ENCODE results near the gene LHX2.

GRCh38 chr9:123996731-123997421 lies 14.7 kb upstream of the LHX2 start:
- TF ChIP-seq SAFB2 (CRISPR knock-in tag; IDR thresholded peaks at IDR 0.05; ENCODE audit: borderline replicate concordance, low read depth) (no peak), DR1 (CRISPR knock-in tag; IDR thresholded peaks at IDR 0.05) (no peak), POLR2A (IDR thresholded peaks at IDR 0.05; ENCODE audit: insufficient read depth in 1 of 2, low read depth in 2 of 2, low read length in 2 of 2) (no peak), FIP1L1 (IDR thresholded peaks at IDR 0.05; ENCODE audit: borderline replicate concordance, insufficient read depth, low read depth, low read length) (no peak), KLF15 (CRISPR knock-in tag; IDR thresholded peaks at IDR 0.05; ENCODE audit: borderline replicate concordance) (no peak), ZNF678 (CRISPR knock-in tag; IDR thresholded peaks at IDR 0.05) (no peak), FOXA1 (IDR thresholded peaks at IDR 0.05) (no peak), FOXA1 (CRISPR knock-in tag; IDR thresholded peaks at IDR 0.05) (no peak), TFE3 (CRISPR knock-in tag; IDR thresholded peaks at IDR 0.05) (no peak), NPAS2 (CRISPR knock-in tag; IDR thresholded peaks at IDR 0.05; ENCODE audit: borderline replicate concordance) (no peak), ZNF710 (CRISPR knock-in tag; IDR thresholded peaks at IDR 0.05; ENCODE audit: borderline replicate concordance) (0 out of 2 replicates have a peak, but pooled peaks have one; percentile 21), MBD4 (IDR thresholded peaks at IDR 0.05; ENCODE audit: borderline replicate concordance, low read length) (no peak)

Measured in HepG2 (cell line).